ENCODE measurements around the gene SHROOM3. TPM values are rescaled to one million over a fixed set of nuclear protein-coding genes. Genes with fewer than 3 reads are reported as not detected.

Gene SHROOM3
- polyA plus RNA-seq, 2 of the 4 experiments (the other 2 are of a cell fraction), result 2.8 to 5.1 TPM

DNA sequence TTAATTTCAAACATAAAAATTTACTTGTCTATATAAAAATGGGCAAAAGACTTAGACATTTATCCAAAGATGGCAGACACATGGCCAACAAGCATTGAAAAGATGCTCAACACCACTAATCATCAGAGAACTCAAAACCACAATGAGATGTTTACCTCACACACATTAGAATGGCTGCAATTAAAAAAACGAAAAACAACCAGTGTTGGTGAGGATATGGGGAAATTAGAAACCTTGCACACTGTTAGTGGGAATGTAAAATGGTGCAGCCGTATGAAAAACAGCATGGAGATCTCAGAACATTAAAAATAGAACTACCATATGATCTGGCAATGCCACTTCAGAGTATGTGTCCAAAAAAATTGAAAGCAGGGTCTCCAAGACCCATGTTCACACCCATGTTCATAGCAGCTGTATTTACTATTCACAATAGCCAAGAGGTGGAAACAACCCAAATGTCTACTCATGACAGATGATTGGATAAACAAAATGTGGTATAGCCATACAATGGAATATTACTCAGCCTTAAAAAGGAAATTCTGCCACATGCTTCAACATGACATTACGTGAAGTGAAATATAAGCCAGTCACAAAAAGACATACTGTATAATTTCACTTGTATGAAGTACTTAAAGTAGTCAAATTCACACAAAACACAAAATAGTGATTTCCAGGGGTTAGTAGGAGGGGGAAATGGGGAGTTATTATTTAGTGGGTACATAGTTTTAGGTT is 316.7 kb downstream of the SHROOM3 start:
- FAIRE-seq (no peak), DNase-seq (ENCODE audit: low read depth in 1 of 2, low spot score in 1 of 2) (no peak), ATAC-seq (no peak)
- Histone ChIP-seq H3K9me3 (0 out of 3 replicates have a peak, but pooled peaks cover 4% of the 10 kb centered on the region), H3K4me2 (no peak overlapping the region), H3K4me1 (peaks cover 39% of the 10 kb centered on the region), H3K4me3 (no peak overlapping the region), H3K27ac (no peak overlapping the region)
- TF ChIP-seq ESRRA (IDR thresholded peaks at IDR 0.05; ENCODE audit: borderline replicate concordance, low read length) (no peak), MAZ (IDR thresholded peaks at IDR 0.05; ENCODE audit: borderline replicate concordance, low read depth, low read length) (no peak), CHD4 (IDR thresholded peaks at IDR 0.05; ENCODE audit: borderline replicate concordance) (no peak), RNF2 (IDR thresholded peaks at IDR 0.05; ENCODE audit: borderline replicate concordance, low read depth) (no peak), JUN (IDR thresholded peaks at IDR 0.05) (no peak), EHF (CRISPR knock-in tag; IDR thresholded peaks at IDR 0.05) (no peak), BHLHE40 (IDR thresholded peaks at IDR 0.05; ENCODE audit: low read depth, low read length) (no peak), EHMT2 (IDR thresholded peaks at IDR 0.05; ENCODE audit: low read depth) (no peak), NR3C1 (IDR thresholded peaks at IDR 0.05) (no peak), MAFK (IDR thresholded peaks at IDR 0.05; ENCODE audit: partially characterized antibody) (no peak), ZC3H11A (IDR thresholded peaks at IDR 0.05) (no peak), MYC (IDR thresholded peaks at IDR 0.05; ENCODE audit: borderline replicate concordance, low read length) (no peak), ELK1 (IDR thresholded peaks at IDR 0.05; ENCODE audit: low read depth, low read length) (no peak)
- 94% methylated on average over 3 of the region's 3 CpGs for WGBS (ENCODE audit: missing lambda C conversion rate)
- ChIA-PET POLR2A (no interaction called here), CTCF (no interaction called here)

DNA sequence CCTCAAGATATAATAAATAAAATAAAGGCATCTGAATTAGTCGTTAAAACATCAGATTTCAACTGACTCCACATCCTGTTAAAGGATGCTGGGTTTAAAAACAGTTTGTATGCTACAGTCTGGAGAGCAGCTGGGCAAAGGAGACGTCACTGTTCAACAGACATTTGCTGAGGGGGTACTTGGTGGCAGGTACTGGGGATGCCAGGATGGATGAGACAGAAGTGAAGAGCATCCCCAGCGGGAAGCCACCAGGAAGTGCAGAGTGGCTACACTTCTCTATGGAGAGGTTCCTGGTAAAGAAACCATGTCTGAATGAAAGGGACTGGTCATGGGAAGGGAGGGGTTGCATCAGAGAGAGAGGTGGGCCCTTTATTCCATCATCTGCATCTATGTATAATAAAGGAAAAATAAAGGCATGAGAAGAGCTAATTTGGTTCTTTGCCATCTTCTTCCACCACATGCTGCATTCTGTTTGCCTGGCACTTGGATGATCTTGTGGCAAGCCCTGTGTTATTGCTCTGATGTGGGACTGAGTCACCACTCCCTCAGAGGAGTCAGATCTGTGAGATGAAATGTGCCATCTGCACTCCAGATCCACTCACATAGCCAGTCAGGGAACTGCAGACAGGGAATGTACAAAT is 318.0 kb downstream of the SHROOM3 start:
- Histone ChIP-seq H3K9me3 (0 out of 3 replicates have a peak, but pooled peaks cover 4% of the 10 kb centered on the region), H3K4me3 (no peak overlapping the region), H3K4me2 (peak overlapping the region; percentile 68), H3K27ac (peak overlapping the region; percentile 64 to 67; a peak in 5 of 6 replicates), H3K4me1 (peaks cover 32% of the 10 kb centered on the region)
- DNase-seq (ENCODE audit: low read depth in 1 of 2, low spot score in 1 of 2), result peak in 1 of 2 experiments; percentile 29
- no peak for FAIRE-seq
- ATAC-seq, result peak; percentile 79 to 83; a peak in 5 of 6 replicates
- CTCF ChIA-PET, result interaction anchor here (0.6 to 1.1 kb wide), 2 partner anchors 9 to 14 kb away, joined by 3 read pairs; no protein-coding TSS in a partner anchor
- no peak for TF ChIP-seq HDAC2 (IDR thresholded peaks at IDR 0.05)
- TF ChIP-seq RNF2 (IDR thresholded peaks at IDR 0.05; ENCODE audit: borderline replicate concordance, low read depth), result no peak
- no peak for TF ChIP-seq MYC (IDR thresholded peaks at IDR 0.05; ENCODE audit: borderline replicate concordance, low read length)
- no peak for TF ChIP-seq ZSCAN20 (CRISPR knock-in tag; IDR thresholded peaks at IDR 0.05)
- no peak for TF ChIP-seq CBX8 (IDR thresholded peaks at IDR 0.05)
- no peak for TF ChIP-seq JUNB (IDR thresholded peaks at IDR 0.05)
- 33% methylated on average over 3 of the region's 3 CpGs for WGBS (ENCODE audit: missing lambda C conversion rate)
- POLR2A ChIA-PET, result no interaction called here

- Histone ChIP-seq H3K27ac (peak overlapping the region; percentile 64 to 67), H3K4me1 (peaks cover 26% of the 10 kb centered on the region), H3K4me2 (peak overlapping the region; percentile 68), H3K4me3 (no peak overlapping the region), H3K9me3 (0 out of 3 replicates have a peak, but pooled peaks cover 4% of the 10 kb centered on the region)
- ChIA-PET POLR2A (no interaction called here), CTCF (interaction anchor here (0.6 to 1.1 kb wide), 2 partner anchors 10 to 15 kb away, joined by 3 read pairs; no protein-coding TSS in a partner anchor)
- peak in 1 of 2 experiments; percentile 46; a peak in 4 of 6 replicates for ATAC-seq
- no peak for FAIRE-seq
- DNase-seq (ENCODE audit: low read depth in 1 of 2, low spot score in 1 of 2), result no peak
- TF ChIP-seq RNF2 (IDR thresholded peaks at IDR 0.05; ENCODE audit: borderline replicate concordance, low read depth) (no peak), USF2 (IDR thresholded peaks at IDR 0.05) (no peak), MYC (IDR thresholded peaks at IDR 0.05; ENCODE audit: borderline replicate concordance, low read length) (no peak), ZNF302 (CRISPR knock-in tag; IDR thresholded peaks at IDR 0.05) (no peak), BCL3 (IDR thresholded peaks at IDR 0.05) (no peak), MAZ (IDR thresholded peaks at IDR 0.05; ENCODE audit: borderline replicate concordance, low read depth, low read length) (no peak), ELK1 (IDR thresholded peaks at IDR 0.05; ENCODE audit: low read depth, low read length) (no peak)
- 41% methylated on average over 3 of the region's 3 CpGs for WGBS (ENCODE audit: missing lambda C conversion rate)
Observed at GRCh38 chr4:76753814-76754213, 318.8 kb downstream of the SHROOM3 start.
